Vagina (tissue), 2 donors: ENCODE data around the gene ZNF74.
"Not testable (repeated sequence)": the region's sequence is repeated elsewhere in the genome, so short reads cannot be mapped to it uniquely, and the experiment has no call there.

Experiments used
- CTCF ChIP-seq, 3 experiments: fragments of 450-650 bp in 2 of 3; fragments of 200-600 bp in 1 of 3; sonication (generic) in 1 of 3; IDR thresholded peaks; one replicate each; pipeline ENCODE4 v1.5.1; 2017 to 2019; ENCODE audit warnings: antibody characterized with exemption in 3 of 3, mild to moderate bottlenecking in 2 of 3, moderate library complexity in 2 of 3
- POLR2A ChIP-seq, 2 donors: fragments of 450-650 bp; IDR thresholded peaks; one replicate each; pipeline ENCODE4 v1.6.1; 2017; ENCODE audit warnings: antibody characterized with exemption in 2 of 2, mild to moderate bottlenecking in 2 of 2, moderate library complexity in 2 of 2
- POLR2AphosphoS5 ChIP-seq, 2 donors: sonication (generic); formaldehyde crosslinking; IDR thresholded peaks; one replicate each; pipeline ENCODE4 v1.9.0; 2017; ENCODE audit warnings: antibody characterized with exemption in 2 of 2, mild to moderate bottlenecking in 2 of 2, low read depth in 1 of 2; ENCODE audit not compliant: insufficient read depth in 1 of 2

GRCh38 chr22:20356906-20357305 lies 37.0 kb upstream of the ZNF74 start:
- TF ChIP-seq CTCF (IDR thresholded peaks at IDR 0.05); POLR2A (IDR thresholded peaks at IDR 0.05); POLR2AphosphoS5 (IDR thresholded peaks at IDR 0.05; ENCODE audit: insufficient read depth in 1 of 2, low read depth in 1 of 2): not testable (repeated sequence)
